H1 (cell line): ENCODE measurements around the gene HIVEP3. TPM values are rescaled to one million over a fixed set of nuclear protein-coding genes. Genes with fewer than 3 reads are reported as not detected.

Source experiments
- CTCF ChIA-PET: fragments of 300-600 bp; sonication (Branson Sonifier 250); formaldehyde crosslinking; loops from one replicate; lab custom pipeline; 2021; ENCODE audit not compliant: partially characterized antibody; lab: Charles Lee
- POLR2A ChIA-PET: fragments of 300-600 bp; sonication (Branson Sonifier 250); formaldehyde crosslinking; loops from one replicate; lab custom pipeline; 2021; ENCODE audit warnings: inconsistent platforms; ENCODE audit not compliant: partially characterized antibody; lab: Charles Lee
- DNase-seq, 2 experiments: peaks; one replicate each; pipeline versions ENCODE4 v3.0.0 to v3.0.0-alpha.2; 2010 to 2022; ENCODE audit warnings: low spot score in 2 of 2, low read depth in 1 of 2, mixed read lengths in 1 of 2
- FAIRE-seq: peaks from 2 replicates; lab custom pipeline; 2011; peaks lifted over from hg19 to GRCh38; lab: Jason Lieb, UNC
- H2AFZ ChIP-seq: 2 replicates; pipeline ENCODE4 v1.8.1; 2012; ENCODE audit warnings: low read length, inconsistent platforms
- H2AK5ac ChIP-seq: 2 replicates; pipeline ENCODE4 v1.6.1; 2013; ENCODE audit warnings: low read depth, low read length
- H2BK120ac ChIP-seq: replicated peaks from 2 replicates; pipeline ENCODE3; 2013; ENCODE audit warnings: low read depth, low read length, inconsistent platforms
- H2BK12ac ChIP-seq: 2 replicates; pipeline ENCODE4 v1.6.1; 2013; ENCODE audit warnings: low read depth, low read length
- H2BK15ac ChIP-seq: 2 replicates; pipeline ENCODE4 v1.6.1; 2013; ENCODE audit warnings: low read length
- H2BK20ac ChIP-seq: 2 replicates; pipeline ENCODE4 v1.6.1; 2013; ENCODE audit warnings: low read length
- H2BK5ac ChIP-seq: 2 replicates; pipeline ENCODE4 v1.6.1; 2013; ENCODE audit warnings: low read depth, low read length
- H3K14ac ChIP-seq: 2 replicates; pipeline ENCODE4 v1.6.1; 2013; ENCODE audit warnings: inconsistent platforms; ENCODE audit not compliant: insufficient read length
- H3K18ac ChIP-seq: 2 replicates; pipeline ENCODE4 v1.6.1; 2013; ENCODE audit warnings: low read length; ENCODE audit errors: extremely low read depth
- H3K23ac ChIP-seq: 2 replicates; pipeline ENCODE4 v1.6.1; 2013; ENCODE audit warnings: inconsistent platforms; ENCODE audit not compliant: insufficient read length
- H3K23me2 ChIP-seq: 2 replicates; pipeline ENCODE4 v1.6.1; 2013; ENCODE audit warnings: low read depth, low read length
- H3K27ac ChIP-seq: 2 replicates; pipeline ENCODE4 v1.6.1; 2011; ENCODE audit warnings: low read depth, low read length, inconsistent platforms
- H3K27me3 ChIP-seq, 4 experiments: replicated peaks in 1 of 4; 1 replicate in 1 of 4; 2 replicates in 3 of 4; pipeline versions ENCODE4 v1.6.1 to v1.8.1; 2011 to 2013; ENCODE audit warnings: low read length in 3 of 4, mild to moderate bottlenecking in 3 of 4, inconsistent platforms in 2 of 4, mixed read lengths in 2 of 4, moderate library complexity in 1 of 4; ENCODE audit not compliant: control insufficient read depth in 3 of 4, insufficient read depth in 3 of 4; ENCODE audit errors: extremely low read depth in 1 of 4
- H3K36me3 ChIP-seq, 4 experiments: 2 replicates each; pipeline versions ENCODE4 v1.6.1 to v1.8.1; 2011 to 2013; ENCODE audit warnings: mild to moderate bottlenecking in 4 of 4, low read length in 3 of 4, moderate library complexity in 2 of 4, control low read depth in 1 of 4, inconsistent platforms in 1 of 4; ENCODE audit not compliant: insufficient read depth in 4 of 4, control insufficient read depth in 2 of 4
- H3K4ac ChIP-seq: replicated peaks from 2 replicates; pipeline ENCODE3; 2013; ENCODE audit warnings: low read length, low read depth, mixed read lengths, inconsistent platforms; ENCODE audit not compliant: insufficient read length
- H3K4me1 ChIP-seq, 4 experiments: replicated peaks in 1 of 4; 1 replicate in 1 of 4; 2 replicates in 3 of 4; pipeline versions ENCODE4 v1.6.1 to v1.8.1; 2011 to 2013; ENCODE audit warnings: low read length in 3 of 4, inconsistent platforms in 2 of 4, mixed read lengths in 1 of 4; ENCODE audit not compliant: insufficient read depth in 4 of 4, control insufficient read depth in 3 of 4
- H3K4me2 ChIP-seq, 2 experiments: 2 replicates each; pipeline versions ENCODE4 v1.6.1 to v1.8.1; 2011 to 2013; ENCODE audit warnings: low read depth in 2 of 2, low read length in 2 of 2, control low read depth in 1 of 2, inconsistent platforms in 1 of 2, mild to moderate bottlenecking in 1 of 2; ENCODE audit not compliant: insufficient read depth in 1 of 2
- H3K4me3 ChIP-seq, 4 experiments: fragments of 200-600, 300-600 bp in 1 of 4; sonication (generic), shearing (Covaris generic), sonication (Bioruptor Twin) in 1 of 4; 2 replicates each; pipeline versions ENCODE4 v1.5.1 to v1.8.1; 2011 to 2016; ENCODE audit warnings: low read length in 4 of 4, low read depth in 3 of 4, control low read depth in 2 of 4, inconsistent platforms in 2 of 4, mild to moderate bottlenecking in 2 of 4, mixed read lengths in 1 of 4, moderate library complexity in 1 of 4; ENCODE audit not compliant: insufficient read depth in 2 of 4; ENCODE audit errors: extremely low read depth in 1 of 4
- H3K56ac ChIP-seq: replicated peaks from 2 replicates; pipeline ENCODE3; 2013; ENCODE audit warnings: low read depth, mild to moderate bottlenecking, mixed read lengths, low read length, inconsistent platforms; ENCODE audit not compliant: insufficient read length
- H3K79me1 ChIP-seq: 2 replicates; pipeline ENCODE4 v1.6.1; 2013; ENCODE audit warnings: low read depth, low read length, control low read depth
- H3K79me2 ChIP-seq, 2 experiments: 2 replicates each; pipeline versions ENCODE4 v1.6.1 to v1.8.1; 2012 to 2013; ENCODE audit warnings: low read length in 2 of 2, mild to moderate bottlenecking in 2 of 2, inconsistent platforms in 1 of 2; ENCODE audit not compliant: insufficient read depth in 2 of 2, control insufficient read depth in 1 of 2
- H3K9ac ChIP-seq, 4 experiments: replicated peaks in 1 of 4; 1 replicate in 1 of 4; 2 replicates in 3 of 4; pipeline versions ENCODE4 v1.6.1 to v1.8.1; 2011 to 2013; ENCODE audit warnings: low read depth in 3 of 4, low read length in 3 of 4, control low read depth in 2 of 4, mild to moderate bottlenecking in 2 of 4, moderate library complexity in 2 of 4, inconsistent platforms in 1 of 4; ENCODE audit errors: extremely low read depth in 1 of 4
- H3K9me3 ChIP-seq, 2 experiments: 2 replicates each; pipeline versions ENCODE4 v1.6.1 to v1.8.1; 2012 to 2013; ENCODE audit warnings: mild to moderate bottlenecking in 2 of 2, moderate library complexity in 2 of 2, control low read depth in 1 of 2, inconsistent platforms in 1 of 2, low read depth in 1 of 2, low read length in 1 of 2, mixed read lengths in 1 of 2; ENCODE audit not compliant: insufficient read depth in 2 of 2
- H4K20me1 ChIP-seq, 2 experiments: replicated peaks in 1 of 2; 2 replicates each; pipeline versions ENCODE3 to v1.8.1; 2011 to 2013; ENCODE audit warnings: inconsistent platforms in 2 of 2, low read length in 2 of 2, mild to moderate bottlenecking in 1 of 2; ENCODE audit not compliant: insufficient read depth in 2 of 2, control insufficient read depth in 1 of 2
- H4K5ac ChIP-seq: 2 replicates; pipeline ENCODE4 v1.6.1; 2013; ENCODE audit warnings: low read length, low read depth, mixed read lengths, inconsistent platforms; ENCODE audit not compliant: insufficient read length
- H4K8ac ChIP-seq: 2 replicates; pipeline ENCODE4 v1.8.0; 2013; ENCODE audit warnings: mild to moderate bottlenecking, moderate library complexity, low read length, inconsistent platforms; ENCODE audit not compliant: insufficient read depth; ENCODE audit errors: extremely low read depth
- H4K91ac ChIP-seq: replicated peaks from 2 replicates; pipeline ENCODE3; 2013; ENCODE audit warnings: low read length, mixed read lengths, inconsistent platforms; ENCODE audit not compliant: insufficient read length
- CBX8 ChIP-seq: fragments of 300-800, 300-1000 bp; sonication (generic); IDR thresholded peaks from 2 replicates; pipeline ENCODE4 v1.7.1; 2016; ENCODE audit warnings: low read depth, low read length, borderline replicate concordance
- CEBPB ChIP-seq: IDR thresholded peaks from 2 replicates; pipeline ENCODE4 v1.6.1; 2012; ENCODE audit warnings: low read depth, low read length
- CHD1 ChIP-seq: IDR thresholded peaks from 2 replicates; pipeline ENCODE4 v1.6.1; 2012; ENCODE audit warnings: low read depth, low read length, improper control_type of control experiment
- CTBP2 ChIP-seq: IDR thresholded peaks from 2 replicates; pipeline ENCODE4 v1.7.0; 2011; ENCODE audit warnings: borderline replicate concordance, mild to moderate bottlenecking, moderate library complexity, mixed read lengths, low read length; ENCODE audit not compliant: insufficient read depth, insufficient read length
- JUND ChIP-seq: IDR thresholded peaks from 2 replicates; pipeline ENCODE4 v1.6.1; 2011; ENCODE audit warnings: mild to moderate bottlenecking, improper control_type of control experiment, low read length
- KDM4A ChIP-seq: IDR thresholded peaks from one replicate; pipeline ENCODE4 v1.7.1; 2012; ENCODE audit warnings: low read depth, mild to moderate bottlenecking, moderate library complexity, low read length, inconsistent platforms; ENCODE audit not compliant: severe bottlenecking
- YY1 ChIP-seq: IDR thresholded peaks from 2 replicates; pipeline ENCODE4 v1.6.1; 2011; ENCODE audit warnings: low read depth, mild to moderate bottlenecking, low read length
- ZNF274 ChIP-seq: IDR thresholded peaks from 2 replicates; pipeline ENCODE4 v1.7.0; 2012; ENCODE audit warnings: low read length, borderline replicate concordance; ENCODE audit errors: extremely low read depth
- WGBS, 2 experiments: shearing (Covaris generic) in 1 of 2; methylation state at CpG; one replicate each; pipeline versions ENCODE4 v1.1.6 to v1.1.7; 2013 to 2015; ENCODE audit warnings: low lambda C conversion rate in 2 of 2, mixed read lengths in 2 of 2, inconsistent platforms in 1 of 2, low coverage in 1 of 2, missing lambda C conversion rate in 1 of 2; ENCODE audit not compliant: insufficient replicate concordance in 2 of 2, insufficient coverage in 1 of 2, insufficient read length in 1 of 2; ENCODE audit errors: extremely low coverage in 1 of 2, missing lambda C conversion rate in 1 of 2; 5-methylcytosine and 5-hydroxymethylcytosine counted together
- polyA plus RNA-seq, 7 experiments: library from polyadenylated mRNA; depleted of rRNA in 3 of 7; stranded (reverse) in 5 of 7; unstranded in 2 of 7; fragments of >200 nt in 5 of 7; fragments of 200-250 nt in 2 of 7; gene quantifications; 1 replicate in 5 of 7; 2 replicates in 1 of 7; 4 replicates in 1 of 7; pipeline versions ENCODE4 v1.2.1 to v1.2.3, GENCODE V29; 2011 to 2013; ENCODE audit warnings: missing spikeins in 2 of 7, mixed read lengths in 2 of 7
- total RNA-seq: library from RNA; stranded (reverse); fragmentation: NEBNext Ultra II Directional; extraction: Animal tissue kit (Norgen Biotek cat#: 25700); gene quantifications from 2 replicates; pipeline ENCODE4 v1.2.1, GENCODE V29; 2021

HIVEP3 gene
- total and polyA plus RNA-seq, 2 of the 8 experiments (the other 6 are each of a cell fraction or from before 2014, with no cell fraction given), result 0.24 to 0.69 TPM

DNA sequence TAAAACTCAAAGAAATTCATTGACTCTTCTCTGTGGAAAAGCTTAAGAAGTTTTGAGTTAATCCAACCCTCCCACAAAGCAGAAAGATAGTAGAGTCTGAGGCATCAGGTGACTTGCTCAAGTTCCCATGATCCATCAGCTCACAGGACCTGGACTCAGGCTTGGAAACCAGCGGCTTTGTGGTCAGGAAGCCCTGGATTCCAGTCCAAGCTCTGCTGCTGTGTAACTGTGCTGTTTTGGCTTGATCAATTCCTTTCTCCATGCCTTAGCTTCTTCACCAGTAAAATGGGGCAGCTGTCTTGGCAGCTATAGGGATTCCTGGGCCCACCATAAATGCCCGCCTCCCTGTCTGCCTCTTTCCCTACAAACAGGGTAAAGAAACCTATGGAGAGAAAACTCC, 180.2 kb downstream of the HIVEP3 start:
- Histone ChIP-seq H4K91ac (no peak overlapping the region), H4K5ac (no peak overlapping the region), H3K23ac (no peak overlapping the region), H3K14ac (no peak overlapping the region), H2BK12ac (no peak overlapping the region), H2BK120ac (no peak overlapping the region), H3K27ac (no peak overlapping the region), H3K23me2 (no peaks in the 10 kb centered on the region; the same call in 1 of the 2 replicates), H3K9ac (no peak overlapping the region), H3K9me3 (no peaks in the 10 kb centered on the region), H3K4me2 (no peak overlapping the region), H3K4ac (no peak overlapping the region), H4K8ac (no peak overlapping the region), H3K56ac (no peak overlapping the region), H3K79me2 (no peaks in the 10 kb centered on the region), H2AK5ac (no peak overlapping the region), H3K4me1 (peaks cover 0 to 3% (median 0%) of the 10 kb centered on the region in 4 experiments; a peak in 2 of 7 replicates), H3K4me3 (no peak overlapping the region), H4K20me1 (no peaks in the 10 kb centered on the region), H2BK15ac (no peak overlapping the region), H3K36me3 (no peaks in the 10 kb centered on the region), H2AFZ (no peak overlapping the region), H3K79me1 (no peaks in the 10 kb centered on the region), H2BK5ac (no peak overlapping the region), H2BK20ac (no peak overlapping the region), H3K18ac (no peak overlapping the region), H3K27me3 (peaks cover 0 to 2% (median 0%) of the 10 kb centered on the region in 4 experiments; a peak in 1 of 7 replicates)
- 78% methylated on average over 2 of the region's 2 CpGs; no CpG with 5 or more reads in 1 of the 2 experiments for WGBS, 2 experiments
- ChIA-PET POLR2A (no interaction called here), CTCF (interaction anchor here (0.6 to 1.8 kb wide), 3 partner anchors 11 to 424 kb away, joined by 4 to 6 read pairs (median 6); no protein-coding TSS in a partner anchor)
- FAIRE-seq (no peak), DNase-seq (no peak)
- TF ChIP-seq CHD1 (no peak), ZNF274 (no peak), CTBP2 (no peak), JUND (no peak), YY1 (no peak), CEBPB (no peak), KDM4A (no peak), CBX8 (no peak)
